Measurements from ENCODE around the gene PDHA1.

Gene PDHA1

DNA sequence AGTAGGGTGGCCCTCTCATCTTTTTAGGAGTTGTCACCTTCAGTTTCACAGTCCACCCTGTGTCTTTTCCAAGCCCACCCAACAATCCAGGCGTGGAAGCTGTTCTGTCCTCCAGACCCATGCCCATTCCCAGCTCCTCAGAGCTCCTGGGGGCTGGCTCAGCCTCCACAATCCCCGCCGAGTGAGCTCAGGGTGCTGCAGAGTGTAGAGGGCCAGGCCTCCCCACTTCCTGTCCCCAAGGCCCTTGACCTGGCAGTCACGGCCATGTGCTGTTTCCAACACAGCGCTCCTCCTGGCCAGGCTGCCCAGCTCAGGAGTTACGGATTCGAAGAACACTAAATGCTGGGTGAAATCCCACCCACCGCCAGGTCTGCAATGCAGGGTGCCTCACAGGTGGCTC is 31.8 kb downstream of the PDHA1 start:
- no peak for DNase-seq (ENCODE audit: low spot score)

DNA sequence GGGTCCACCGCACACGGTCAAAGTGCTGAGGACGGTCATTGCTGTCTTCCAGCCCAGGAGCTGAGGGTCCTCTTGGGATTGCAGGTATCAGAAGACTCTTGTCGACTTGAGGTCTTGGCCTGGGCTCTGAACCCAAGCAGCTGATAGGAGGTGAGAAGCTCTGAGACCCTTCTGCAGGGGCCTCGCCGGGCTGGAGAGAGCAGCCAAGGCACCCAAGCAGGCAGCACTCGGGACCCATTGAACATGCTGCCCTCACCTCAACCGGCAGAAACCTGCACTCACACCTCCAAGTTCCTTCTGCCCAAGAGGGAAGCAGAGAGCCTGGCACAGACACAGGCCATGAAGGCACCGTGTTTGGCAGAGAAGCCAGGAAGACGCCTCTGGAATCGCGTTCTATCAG is 34.1 kb downstream of the PDHA1 start:
- DNase-seq (ENCODE audit: low spot score), result no peak

DNA sequence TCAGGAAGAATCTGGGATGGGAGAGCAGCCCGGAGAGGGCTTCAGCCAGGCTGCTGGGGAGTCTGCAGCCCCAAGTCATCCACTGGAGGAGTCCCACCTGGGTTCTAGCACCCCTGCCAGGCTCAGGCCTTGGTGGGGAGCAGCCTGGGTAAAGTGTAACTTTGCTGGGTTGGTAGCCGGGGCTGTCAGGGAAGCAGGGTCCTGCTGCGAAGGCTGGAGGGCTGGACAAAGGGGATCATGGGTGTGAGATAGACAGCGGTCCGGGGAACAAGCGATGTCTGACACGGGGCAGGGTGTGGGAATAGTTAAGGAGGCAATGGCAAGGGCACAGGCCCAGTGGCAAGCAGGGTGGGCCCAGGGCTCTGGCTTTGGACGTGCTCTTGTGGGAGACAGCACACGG is 37.6 kb downstream of the PDHA1 start:
- DNase-seq (ENCODE audit: low spot score), result no peak

DNA sequence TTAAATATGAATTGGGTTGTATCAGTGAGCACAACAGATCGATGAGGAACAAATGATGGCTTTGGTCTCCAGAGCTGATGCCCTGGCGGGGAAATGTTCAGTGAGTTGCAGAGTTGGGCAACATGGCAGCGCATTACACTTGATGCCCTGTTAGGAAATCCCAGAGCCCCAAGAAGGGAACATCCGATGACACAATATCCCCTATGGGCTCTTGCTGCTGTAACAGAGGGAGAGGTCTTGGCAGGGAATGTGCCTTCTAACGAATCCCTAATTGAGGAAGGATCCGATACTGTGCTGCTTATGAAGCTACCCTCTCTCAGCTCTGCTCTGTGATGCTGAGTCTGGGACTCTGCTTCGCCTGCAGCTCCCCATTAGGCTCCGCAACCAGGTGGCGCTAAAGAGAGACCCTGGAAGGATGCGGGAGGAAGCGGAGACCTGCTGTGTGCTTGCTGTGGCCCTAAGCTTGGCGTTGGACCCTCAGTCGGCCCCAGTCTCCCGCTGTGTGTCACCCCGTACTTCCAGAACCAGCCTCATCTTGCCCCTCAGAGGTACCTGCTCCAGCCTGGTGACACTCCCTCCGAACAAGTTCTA is 38.9 kb downstream of the PDHA1 start:
- DNase-seq (ENCODE audit: low spot score), result peak; percentile 28

DNA sequence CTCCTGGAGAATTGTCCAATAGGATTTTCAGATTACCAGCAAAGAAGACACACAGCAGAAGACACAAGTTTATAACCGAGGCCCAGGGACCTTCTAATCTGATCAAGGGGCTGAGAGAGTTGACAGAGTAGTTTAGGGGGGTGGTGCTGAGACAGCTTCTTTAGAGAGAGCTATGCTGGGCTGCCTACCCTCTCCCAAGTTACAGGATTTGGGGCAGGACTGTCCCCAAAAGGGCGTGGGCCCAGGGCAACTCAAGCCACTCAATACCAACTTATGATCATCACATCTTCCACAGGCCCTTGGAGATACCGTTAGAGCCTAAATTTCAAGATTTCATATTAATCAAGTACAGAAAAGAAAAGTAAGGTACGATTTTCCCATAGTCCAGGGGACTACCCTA is 43.0 kb downstream of the PDHA1 start:
- no peak for DNase-seq (ENCODE audit: low spot score)

DNA sequence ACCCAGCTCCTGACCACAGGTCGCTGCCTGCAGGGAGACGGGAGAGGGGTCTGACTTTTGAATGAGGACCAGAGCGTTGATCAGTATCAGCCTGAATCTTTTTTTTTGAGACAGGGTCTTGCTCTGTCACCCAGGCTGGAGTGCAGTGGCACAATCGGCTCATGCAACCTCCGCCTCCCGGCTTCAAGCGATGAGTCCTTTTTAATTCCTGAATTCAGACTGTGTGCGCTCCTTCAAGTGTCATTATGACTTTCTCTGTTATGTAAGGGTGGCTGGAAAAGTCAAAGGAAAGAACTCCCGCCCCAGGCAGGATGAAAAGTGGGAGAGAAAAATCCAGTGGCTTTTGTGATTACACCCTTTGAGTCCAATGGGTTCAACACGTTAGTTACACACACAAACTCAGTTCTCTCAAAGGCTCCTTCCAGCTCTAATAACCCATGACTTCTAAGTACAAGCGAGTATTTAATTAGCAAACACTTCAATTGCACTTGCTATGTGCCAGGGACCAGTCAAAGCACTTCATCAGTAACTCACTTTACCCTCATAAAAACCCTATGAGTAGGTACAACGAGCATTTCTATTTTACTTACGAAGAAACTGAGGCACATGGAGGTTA is 44.4 kb downstream of the PDHA1 start:
- no peak for DNase-seq (ENCODE audit: low spot score)

DNA sequence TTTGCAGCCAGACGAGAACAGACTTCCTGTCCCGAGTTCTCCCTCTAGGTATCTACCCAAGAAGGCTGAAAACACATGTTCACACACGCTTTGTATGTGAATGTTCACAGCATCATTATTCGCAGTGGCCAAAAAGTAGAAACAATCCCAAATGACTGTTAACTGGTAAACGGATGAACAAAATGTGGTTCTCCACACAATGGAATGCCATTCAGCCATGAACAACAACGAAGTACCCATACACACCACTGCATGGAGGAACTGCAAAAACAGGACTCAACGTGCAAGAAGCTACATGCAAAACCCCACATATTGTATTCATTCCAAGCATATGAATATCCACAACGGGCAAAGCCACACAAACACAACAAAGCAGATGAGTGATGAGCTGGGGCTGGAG is 45.0 kb downstream of the PDHA1 start:
- no peak for DNase-seq (ENCODE audit: low spot score)

DNA sequence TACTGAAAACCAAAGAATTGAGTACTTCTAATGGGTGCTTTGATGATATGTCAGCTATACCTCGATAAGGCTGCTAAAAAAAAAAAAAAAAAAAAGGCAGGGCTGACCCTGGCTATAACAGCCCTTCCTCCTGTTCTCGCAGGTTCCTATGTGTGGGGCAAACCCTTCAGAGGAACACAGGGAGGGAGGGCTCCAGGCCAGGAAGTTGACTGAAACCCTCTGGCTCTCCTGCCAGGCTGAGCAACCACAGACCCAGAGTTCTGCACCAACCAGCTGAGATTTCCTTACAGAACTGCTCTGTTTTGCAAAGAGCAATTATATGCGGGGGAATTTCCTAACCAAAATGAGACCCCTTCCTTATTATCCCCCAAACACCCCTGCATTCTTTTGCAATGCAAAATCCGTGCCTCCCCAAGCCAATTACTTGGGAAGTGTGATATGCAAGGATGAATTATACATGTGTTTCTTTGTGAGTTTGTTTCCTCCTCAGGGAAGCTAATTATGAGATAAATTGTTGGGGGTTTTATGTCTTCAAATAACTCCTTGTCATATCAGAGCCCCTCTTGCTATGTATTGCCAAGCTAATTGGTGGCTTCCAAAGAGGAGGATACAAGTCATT is 45.6 kb downstream of the PDHA1 start:
- DNase-seq (ENCODE audit: low spot score), result no peak

DNA sequence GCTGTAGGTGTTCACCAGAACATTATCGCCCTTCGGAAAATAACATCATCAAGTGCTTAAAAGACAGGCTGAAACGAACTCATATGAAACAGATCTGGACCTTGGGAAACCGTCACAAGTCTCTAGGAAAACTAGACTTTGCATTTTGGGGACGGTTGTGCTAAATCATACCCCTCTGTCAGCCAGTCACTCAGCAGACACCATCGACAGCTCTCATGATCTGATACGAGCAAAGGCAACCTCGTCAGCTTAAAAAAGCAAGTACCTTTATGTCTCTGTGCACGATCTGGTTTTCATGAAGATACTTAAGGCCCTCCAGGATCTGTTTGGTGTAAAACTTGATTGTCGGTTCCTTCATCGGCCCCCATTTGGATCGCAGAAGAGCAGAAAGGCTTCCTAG is 48.4 kb downstream of the PDHA1 start:
- no peak for DNase-seq (ENCODE audit: low spot score)

DNA sequence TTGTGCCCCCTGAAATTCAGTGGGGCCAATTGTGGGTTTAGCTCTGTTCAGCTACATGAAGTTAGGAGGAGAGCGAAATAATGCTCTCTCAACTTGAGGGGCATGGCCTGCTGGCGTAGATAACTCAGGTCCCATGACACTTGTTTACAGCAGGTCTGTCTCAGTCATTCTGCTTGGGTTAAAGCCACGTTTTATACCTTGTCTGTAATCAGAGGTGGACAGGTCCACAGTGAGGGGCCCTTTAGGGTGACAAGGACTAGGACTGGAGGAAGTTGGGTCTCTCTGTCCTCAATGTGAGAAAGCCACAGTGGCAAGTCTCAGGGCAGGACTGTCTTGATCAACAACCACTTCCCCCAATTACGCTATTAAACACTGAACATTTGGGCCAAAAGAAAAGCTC is 49.0 kb downstream of the PDHA1 start:
- no peak for DNase-seq (ENCODE audit: low spot score)

DNA sequence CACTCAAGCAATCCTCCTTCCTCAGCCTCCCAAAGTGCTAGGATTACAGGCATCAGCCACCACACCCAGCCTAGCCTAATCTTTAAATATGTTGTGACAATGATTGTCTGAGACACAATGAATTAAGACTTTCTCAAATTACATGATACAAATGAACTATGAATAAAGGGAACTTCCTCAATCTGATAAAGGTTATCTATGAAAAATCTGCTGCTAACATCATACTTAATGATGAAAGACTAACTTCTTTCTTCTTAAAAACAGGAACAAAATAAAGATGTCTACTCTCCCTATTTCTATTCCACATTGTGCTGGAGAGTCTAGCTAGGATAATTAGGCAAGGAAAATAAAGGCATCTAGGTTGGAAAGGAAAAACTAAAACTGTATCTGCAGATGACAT is 60.0 kb downstream of the PDHA1 start:
- DNase-seq (ENCODE audit: low spot score), result no peak

DNA sequence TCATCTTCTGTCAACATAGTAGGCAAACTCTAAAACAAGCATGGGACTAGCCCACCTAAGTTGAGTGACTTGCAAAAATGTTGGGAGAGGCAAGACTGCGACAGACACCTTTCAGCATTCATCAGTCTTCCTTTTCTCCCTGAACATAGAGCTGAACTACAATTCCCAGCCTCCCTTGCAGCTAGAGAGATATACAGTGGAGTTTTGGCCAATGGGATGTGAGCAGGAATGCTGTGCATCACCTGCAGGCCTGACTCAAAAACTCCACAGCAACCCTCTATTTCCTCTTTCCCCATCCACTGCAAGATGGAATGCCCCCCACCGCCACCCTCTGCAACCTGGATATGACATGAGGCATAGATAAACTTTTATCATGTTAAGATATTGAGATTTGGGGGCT is 66.5 kb downstream of the PDHA1 start:
- DNase-seq (ENCODE audit: low spot score), result no peak
